Adipose tissue (tissue), 3 donors: ENCODE data around the gene PDE6H. TPM values are rescaled to one million over a fixed set of nuclear protein-coding genes. Genes with fewer than 3 reads are reported as not detected.
A peak's percentile ranks its signal among the peaks of the same experiment; 100 is the strongest.

Source experiments
- H3K27ac ChIP-seq: one replicate; pipeline ENCODE4 v1.5.1; 2013; ENCODE audit warnings: low read depth, low read length
- WGBS, 3 donors: extraction: QIAGEN DNeasy Blood & Tissue Kit; methylation state at CpG; one replicate each; pipeline ENCODE4 v1.1.7; 2013; 5-methylcytosine and 5-hydroxymethylcytosine counted together
- polyA plus RNA-seq, 3 donors: library from polyadenylated mRNA; stranded (reverse); fragments of 200-250 nt; gene quantifications; one replicate each; pipeline ENCODE4 v1.2.3, GENCODE V29; 2013
- donor health status: healthy with polysubstance abuse.
- donor health status: Bipolar disorder and iron deficiency.
- donor health status: healthy.

The PDE6H gene
- polyA plus RNA-seq, 3 donors: not detected

GRCh38 chr12:14949631-14950030 is 23.2 kb upstream of the PDE6H start:
- 95 to 97% (median 96%) methylated on average over 5 of the region's 5 CpGs for WGBS, 3 donors
- no peak overlapping the region for H3K27ac ChIP-seq

DNA sequence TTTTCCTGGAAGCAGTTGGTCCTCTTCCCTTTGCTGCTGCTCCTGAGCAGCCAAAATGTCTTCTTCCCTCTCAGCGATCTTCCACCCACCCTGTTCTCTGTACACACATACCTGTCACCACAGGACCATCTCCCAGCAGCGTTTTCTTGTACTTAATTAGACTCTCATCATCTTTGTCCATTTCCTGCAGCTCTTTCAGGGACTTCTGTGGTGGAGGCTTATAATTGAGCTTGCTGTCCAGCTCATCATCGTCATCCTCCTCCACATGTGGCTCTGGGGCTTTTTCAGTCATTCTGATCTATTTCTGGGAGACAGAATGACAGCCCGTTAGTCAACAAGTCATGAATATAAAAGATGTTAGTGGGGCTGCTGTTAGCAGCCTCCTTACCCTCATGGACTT is 22.4 kb upstream of the PDE6H start:
- H3K27ac ChIP-seq: peak overlapping the region; percentile 42
- WGBS, 3 donors: 61 to 90% (median 75%) methylated on average over 4 of the region's 4 CpGs

DNA sequence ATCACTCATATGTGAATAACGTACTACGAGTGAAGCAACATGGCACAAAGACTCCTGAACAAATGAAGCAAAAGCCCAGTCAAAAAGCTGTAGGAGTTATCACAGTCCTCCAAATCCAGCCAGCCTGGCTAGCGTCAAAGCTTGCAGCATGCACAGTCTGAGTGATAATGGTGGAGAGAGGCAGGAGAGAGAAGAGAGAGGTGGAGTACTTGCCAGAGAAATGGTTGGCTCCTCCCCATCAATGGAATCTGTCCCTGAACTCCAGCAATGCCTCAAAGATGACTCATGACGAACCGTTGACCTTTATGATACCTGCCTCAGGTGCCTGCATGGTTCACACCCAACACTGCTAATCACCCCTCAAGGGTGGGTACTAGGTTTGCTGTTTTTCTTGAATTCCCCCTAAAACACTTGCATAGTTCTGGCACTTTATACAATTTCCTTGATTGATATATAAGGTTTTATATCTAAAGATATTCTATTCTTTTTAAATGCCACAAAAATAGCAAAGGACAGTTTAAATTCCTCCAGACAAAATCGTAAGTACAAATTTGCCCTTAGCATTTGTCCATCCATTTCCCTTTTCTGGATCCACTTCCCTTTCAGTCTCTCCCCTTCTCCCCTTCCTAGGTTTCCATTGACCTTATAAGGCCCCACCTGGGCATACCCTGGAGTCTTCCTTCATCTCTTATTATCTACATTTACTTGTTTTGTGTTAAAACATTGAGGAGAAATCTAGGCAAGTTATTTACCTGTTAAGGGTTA is 21.7 kb upstream of the PDE6H start:
- WGBS, 3 donors: 72 to 81% (median 78%) methylated on average over 6 of the region's 6 CpGs
- H3K27ac ChIP-seq: peak overlapping the region; percentile 48

DNA sequence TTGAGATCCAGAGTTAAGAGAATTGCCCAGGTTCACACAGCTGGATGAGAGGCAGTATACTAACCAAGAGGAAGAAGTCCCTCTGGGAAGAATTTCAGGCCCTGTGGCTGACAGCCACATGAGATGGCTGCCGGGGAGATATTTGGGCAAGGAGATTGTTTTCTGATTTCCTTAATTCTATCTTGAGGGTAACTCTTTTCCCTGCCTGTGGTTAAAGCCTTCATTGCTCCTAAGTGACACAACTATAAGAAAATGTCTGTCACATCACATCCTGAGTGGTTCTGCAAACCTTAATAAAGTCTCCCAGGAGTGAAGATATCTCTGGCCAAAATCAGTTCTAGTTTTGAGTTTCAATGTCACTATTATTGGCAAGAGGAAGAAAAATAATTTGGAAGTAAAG is 21.0 kb upstream of the PDE6H start:
- H3K27ac ChIP-seq: peak overlapping the region; percentile 48
- 8 to 67% (median 13%) methylated on average over 1 of the region's 1 CpG for WGBS, 3 donors

DNA sequence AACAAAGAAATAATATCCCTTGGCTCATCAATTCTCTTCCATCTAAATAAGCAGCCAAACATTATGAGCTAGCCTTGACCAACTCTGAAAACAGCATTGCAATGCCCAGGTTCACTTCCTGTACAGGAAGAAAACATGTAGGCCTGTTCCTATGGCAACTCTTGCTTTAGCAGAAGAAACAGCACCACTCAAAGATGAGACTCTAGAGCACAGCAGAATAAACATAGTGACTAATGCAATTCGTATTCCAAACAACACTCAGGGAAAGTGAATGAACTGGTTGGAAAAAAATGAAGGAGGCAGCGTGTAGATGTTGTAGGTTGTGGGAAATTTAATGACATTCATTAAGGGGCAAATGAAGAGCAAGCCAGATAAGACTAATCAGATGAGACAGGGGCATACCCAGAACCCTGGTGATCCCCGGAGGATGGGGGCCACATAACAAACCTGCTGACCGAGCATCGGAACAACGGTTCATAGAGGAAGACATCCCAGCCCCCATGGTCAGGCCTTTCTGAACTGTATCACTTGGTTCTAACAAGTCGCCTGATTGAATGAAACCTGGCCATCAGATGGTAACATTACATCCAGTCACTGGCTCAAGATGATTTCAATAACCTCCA is 20.4 kb upstream of the PDE6H start:
- 29 to 80% (median 35%) methylated on average over 7 of the region's 7 CpGs for WGBS, 3 donors
- no peak overlapping the region for H3K27ac ChIP-seq

DNA sequence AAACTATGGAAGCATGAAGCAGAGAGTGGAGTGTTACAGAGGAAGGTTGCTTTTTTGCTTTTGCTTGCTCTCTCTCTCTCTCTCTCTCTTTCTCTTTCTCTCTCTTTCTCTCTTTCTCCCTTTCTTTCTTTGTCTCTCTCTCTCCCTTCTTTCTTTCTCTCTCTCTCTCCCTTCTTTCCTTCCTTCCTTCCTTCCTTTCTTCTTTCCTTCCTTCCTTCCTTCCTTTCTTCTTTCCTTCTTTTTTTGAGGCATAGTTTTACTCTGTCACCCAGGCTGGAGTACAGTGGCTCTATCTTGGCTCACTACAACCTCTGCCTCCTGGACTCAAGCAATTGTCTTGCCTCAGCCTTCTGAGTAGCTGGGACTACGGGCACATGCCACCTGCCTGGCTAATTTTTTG is 19.1 kb upstream of the PDE6H start:
- WGBS, 3 donors: 61 to 95% (median 81%) methylated on average over 1 of the region's 1 CpG
- no peak overlapping the region for H3K27ac ChIP-seq

GRCh38 chr12:14954269-14954668 is 18.6 kb upstream of the PDE6H start:
- 49 to 87% (median 59%) methylated on average over 4 of the region's 4 CpGs for WGBS, 3 donors

GRCh38 chr12:14956024-14956891 is 16.6 kb upstream of the PDE6H start:
- WGBS, 3 donors: 48 to 84% (median 49%) methylated on average over 9 of the region's 9 CpGs

More at GRCh38 chr12:14954269-14954668, 18.6 kb upstream of the PDE6H start:
- H3K27ac ChIP-seq: no peak overlapping the region

GRCh38 chr12:14956905-14957304 is 15.9 kb upstream of the PDE6H start:
- WGBS, 3 donors: 38 to 89% (median 47%) methylated on average over 2 of the region's 2 CpGs
- no peak overlapping the region for H3K27ac ChIP-seq

More at GRCh38 chr12:14956024-14956891, 16.6 kb upstream of the PDE6H start:
- H3K27ac ChIP-seq: no peak overlapping the region

- no peak overlapping the region for H3K27ac ChIP-seq
- 41 to 80% (median 42%) methylated on average over 5 of the region's 5 CpGs for whole genome bisulfite sequencing, 3 donors
Measured at GRCh38 chr12:14957551-14958168, 15.2 kb upstream of the PDE6H start.

DNA sequence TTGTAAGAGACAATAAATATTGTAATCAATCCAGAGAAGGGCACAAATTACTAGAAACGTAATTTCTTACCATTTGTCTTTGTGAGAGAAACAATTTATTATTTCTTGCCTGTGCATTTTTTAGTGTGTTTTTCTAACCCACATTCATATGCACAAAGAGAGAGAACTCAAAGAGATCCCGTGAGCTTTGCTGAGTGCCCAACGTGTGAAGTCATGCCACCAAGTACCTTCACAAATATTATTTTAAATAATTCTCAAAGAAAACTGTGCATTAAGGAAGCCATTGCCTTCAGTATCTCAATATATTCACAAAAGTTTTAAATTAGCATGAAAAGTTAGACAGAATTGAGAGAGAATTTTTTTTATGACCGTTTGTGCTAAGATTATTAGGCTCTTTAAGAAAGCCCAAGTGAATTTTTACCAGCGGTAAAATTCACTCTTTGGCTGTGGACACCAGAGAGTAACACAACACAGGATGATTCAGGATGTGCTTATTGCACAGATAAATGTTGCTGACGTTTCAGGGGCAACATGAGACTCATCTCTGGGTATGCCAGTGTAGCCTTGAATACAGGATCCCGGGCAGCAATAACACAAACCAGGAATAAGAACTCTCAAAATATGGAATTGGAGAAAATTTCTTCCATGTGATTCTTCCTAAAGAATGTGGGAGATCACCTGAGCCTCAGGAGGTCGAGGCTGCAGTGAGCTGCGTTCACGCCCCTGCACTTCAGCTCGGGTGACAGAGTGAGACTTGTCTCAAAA is 14.3 kb upstream of the PDE6H start:
- no peak overlapping the region for H3K27ac ChIP-seq
- 52 to 82% (median 53%) methylated on average over 11 of the region's 11 CpGs for WGBS, 3 donors

GRCh38 chr12:14959126-14959440 is 13.8 kb upstream of the PDE6H start:
- no peak overlapping the region for H3K27ac ChIP-seq
- 55 to 92% (median 61%) methylated on average over 10 of the region's 10 CpGs for WGBS, 3 donors

DNA sequence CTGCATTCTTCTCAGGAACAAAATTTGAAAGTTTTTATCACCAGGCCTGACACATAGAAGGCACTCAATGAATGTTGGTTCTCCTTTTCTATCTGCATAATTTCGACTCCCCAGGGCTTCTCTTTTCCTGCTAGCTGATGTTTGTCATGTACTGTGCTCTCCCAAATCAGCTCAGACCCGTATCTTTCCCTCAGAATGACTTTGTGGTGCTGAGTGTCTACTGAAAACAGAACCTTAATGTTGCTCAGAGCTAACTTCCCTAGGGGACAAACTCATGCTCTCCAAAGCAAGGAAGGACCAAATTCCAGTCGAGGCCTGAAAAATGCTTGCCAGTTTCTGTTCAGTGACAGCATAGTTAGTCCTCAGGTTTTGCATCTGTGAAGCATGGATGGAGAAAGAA is 13.4 kb upstream of the PDE6H start:
- peak overlapping the region; percentile 67 for H3K27ac ChIP-seq
- 20 to 70% (median 27%) methylated on average over 3 of the region's 3 CpGs for WGBS, 3 donors

- H3K27ac ChIP-seq: peak overlapping the region; percentile 67
- WGBS, 3 donors: 42 to 81% (median 59%) methylated on average over 4 of the region's 4 CpGs
Measured at GRCh38 chr12:14959916-14960496, 12.8 kb upstream of the PDE6H start.

- H3K27ac ChIP-seq: no peak overlapping the region
- 21 to 58% (median 24%) methylated on average over 13 of the region's 13 CpGs for WGBS, 3 donors
Measured at GRCh38 chr12:14960548-14961465, 12.0 kb upstream of the PDE6H start.

- no peak within 1 kb of the TSS for H3K27ac ChIP-seq
- 17 to 27% (median 25%) methylated on average over 14 of the region's 14 CpGs for WGBS, 3 donors
Measured at GRCh38 chr12:14961466-14962152, 11.2 kb upstream of the PDE6H start, which contains the start of gene ARHGDIB. TSS of gene ARHGDIB (minus strand) at chr12:14961601. CDS start at chr12:14950712, 10,889 bp downstream.
